K562 (cell line): ENCODE data around the gene RPTOR. TPM values are rescaled to one million over a fixed set of nuclear protein-coding genes. Genes with fewer than 3 reads are reported as not detected.

ENCODE experiments used
- DDX20 ChIP-seq: fragments of 450-650 bp; IDR thresholded peaks from 2 replicates; pipeline ENCODE4 v1.6.1; 2016; ENCODE audit warnings: missing genetic modification characterization, low read depth, mild to moderate bottlenecking, missing compliant biosample characterization, moderate library complexity
- GABPA ChIP-seq: fragments of 200-800 bp; sonication (Bioruptor generic); conservative IDR thresholded peaks from 2 replicates; pipeline ENCODE4 v1.6.1; 2016; ENCODE audit warnings: low read depth, missing genetic modification characterization, missing compliant biosample characterization
- HEY1 ChIP-seq: fragments of 250-450 bp; sonication (Bioruptor Pico); IDR thresholded peaks from 2 replicates; pipeline ENCODE4 v1.5.0; 2020; ENCODE audit warnings: mild to moderate bottlenecking, moderate library complexity, borderline replicate concordance
- KLF13 ChIP-seq: fragments of 450-650 bp; IDR thresholded peaks from 2 replicates; pipeline ENCODE4 v1.6.1; 2016; ENCODE audit warnings: missing genetic modification characterization, low read depth, mild to moderate bottlenecking, missing compliant biosample characterization, moderate library complexity, borderline replicate concordance
- LCOR ChIP-seq: sonication (generic); formaldehyde crosslinking; IDR thresholded peaks from 2 replicates; pipeline ENCODE4 v1.8.0; 2022; ENCODE audit warnings: mild to moderate bottlenecking, missing genetic modification reagents
- MAFK ChIP-seq: IDR thresholded peaks from 2 replicates; pipeline ENCODE4 v1.6.1; 2011; ENCODE audit warnings: low read length, improper control_type of control experiment
- MBD2 ChIP-seq: sonication (generic); IDR thresholded peaks from 2 replicates; pipeline ENCODE4 v1.6.1; 2016; ENCODE audit warnings: low read depth, borderline replicate concordance
- RBM25 ChIP-seq: fragments of 200-400 bp; formaldehyde crosslinking; IDR thresholded peaks from 2 replicates; pipeline ENCODE4 v1.6.1; 2018; ENCODE audit warnings: low read length, low read depth, moderate library complexity; ENCODE audit not compliant: severe bottlenecking
- RNF2 ChIP-seq: sonication (generic); IDR thresholded peaks from 2 replicates; pipeline ENCODE4 v1.6.1; 2016
- SRSF9 ChIP-seq: fragments of 200-400 bp; formaldehyde crosslinking; IDR thresholded peaks from 2 replicates; pipeline ENCODE4 v1.6.1; 2017; ENCODE audit warnings: low read depth, low read length, borderline replicate concordance
- TAF7 ChIP-seq: fragments of 450-650 bp; IDR thresholded peaks from 2 replicates; pipeline ENCODE4 v1.6.1; 2016; ENCODE audit warnings: missing genetic modification characterization, missing compliant biosample characterization
- XRCC5 ChIP-seq: fragments of 200-400 bp; formaldehyde crosslinking; IDR thresholded peaks from 2 replicates; pipeline ENCODE4 v1.6.1; 2017; ENCODE audit warnings: low read depth, mild to moderate bottlenecking, low read length
- ZC3H8 ChIP-seq: fragments of 450-650 bp; IDR thresholded peaks from 2 replicates; pipeline ENCODE4 v1.6.1; 2017
- ZNF3 ChIP-seq: fragments of 250-450 bp; sonication (Bioruptor Pico); IDR thresholded peaks from 2 replicates; pipeline ENCODE4 v1.5.0; 2021; ENCODE audit warnings: mild to moderate bottlenecking, moderate library complexity
- polyA plus RNA-seq, 8 experiments: library from polyadenylated mRNA; depleted of rRNA in 4 of 8; stranded (reverse) in 5 of 8; unstranded in 3 of 8; fragments of >200 nt; fragmentation: Nextera tagmentation in 2 of 8; fragmentation: Illumina TruSeq in 1 of 8; extraction: Ambion mirVana in 2 of 8; extraction: Trizol in 1 of 8; gene quantifications; 2 replicates each; pipeline versions ENCODE4 v1.2.1 to v1.2.3, GENCODE V29; 2011 to 2014; ENCODE audit warnings: inconsistent platforms in 1 of 8, missing spikeins in 1 of 8
- total RNA-seq, 7 experiments: library from RNA; depleted of rRNA in 6 of 7; stranded (reverse); fragments of >200 nt in 6 of 7; fragmentation: Illumina TruSeq in 2 of 7; extraction: Trizol in 2 of 7; gene quantifications; 2 replicates each; pipeline versions ENCODE4 v1.2.1 to v1.2.3, GENCODE V29; 2011 to 2021; ENCODE audit warnings: low replicate concordance in 1 of 7
- TF ChIP-seq, protein P1 (sequence below): conservative IDR thresholded peaks from 2 replicates; pipeline ENCODE4 v1.6.1; 2011; ENCODE audit warnings: low read depth, mild to moderate bottlenecking, low read length; ENCODE audit not compliant: control insufficient read depth
- TF ChIP-seq, protein P2 (sequence below): fragments of 250-450 bp; sonication (Bioruptor Pico); IDR thresholded peaks from 2 replicates; pipeline ENCODE4 v1.8.0; 2021; ENCODE audit warnings: moderate library complexity, mild to moderate bottlenecking, inconsistent platforms
- TF ChIP-seq, protein P3 (sequence below): fragments of 450-650 bp; IDR thresholded peaks from 2 replicates; pipeline ENCODE4 v1.6.1; 2017; ENCODE audit warnings: antibody characterized with exemption, mild to moderate bottlenecking
- TF ChIP-seq, protein P4 (sequence below): fragments of 450-650 bp; formaldehyde crosslinking; IDR thresholded peaks from 2 replicates; pipeline ENCODE4 v1.4.0; 2020; ENCODE audit warnings: mild to moderate bottlenecking, mixed read lengths

Gene RPTOR
- total and polyA plus RNA-seq, 9 of the 15 experiments (the other 6 are each of a cell fraction or from before 2014, with no cell fraction given), result 0.24 to 54.1 (median 10.2) TPM

DNA sequence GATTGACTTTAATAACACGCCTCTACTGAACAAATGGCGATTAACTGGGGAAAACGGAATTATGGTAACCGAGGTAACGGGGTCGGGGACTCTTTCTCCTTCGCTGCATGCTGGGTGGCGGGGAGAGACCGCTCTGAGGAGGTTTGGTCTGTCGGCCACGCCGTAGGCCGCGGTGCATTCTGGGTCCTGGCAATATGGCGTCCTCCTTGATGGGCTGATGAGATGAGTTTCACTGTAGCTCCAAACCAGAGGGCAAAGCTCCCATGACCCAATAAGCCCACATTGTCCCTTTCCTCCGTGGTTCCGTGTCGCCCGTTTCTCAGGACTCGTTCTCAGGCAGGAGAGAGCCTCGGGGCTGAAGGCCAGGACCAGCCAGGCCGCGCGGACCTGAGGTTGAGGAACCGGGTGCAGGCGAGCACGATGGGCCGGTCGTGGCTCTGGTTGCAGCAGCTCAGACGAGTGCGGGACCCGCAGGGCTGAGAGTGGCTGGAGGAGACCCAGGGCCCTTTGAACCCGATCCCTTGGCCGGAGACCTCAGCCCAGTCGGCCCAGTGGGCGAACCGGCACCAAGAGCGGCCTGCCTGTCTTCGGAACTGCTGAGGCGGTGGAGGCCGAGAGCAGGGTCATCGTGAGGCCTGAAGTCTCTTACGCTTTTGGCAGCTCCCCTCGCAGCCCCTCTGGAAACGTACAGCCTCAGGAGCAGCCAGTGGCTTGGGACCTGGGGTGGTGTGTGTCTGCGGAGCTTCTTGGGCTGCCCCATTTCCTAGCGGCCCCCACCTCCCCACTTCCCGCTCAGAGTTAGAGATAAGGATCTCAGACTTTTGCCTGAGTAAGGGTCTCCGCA lies at the start of gene RPTOR (continued):
- TF ChIP-seq, protein P1, sequence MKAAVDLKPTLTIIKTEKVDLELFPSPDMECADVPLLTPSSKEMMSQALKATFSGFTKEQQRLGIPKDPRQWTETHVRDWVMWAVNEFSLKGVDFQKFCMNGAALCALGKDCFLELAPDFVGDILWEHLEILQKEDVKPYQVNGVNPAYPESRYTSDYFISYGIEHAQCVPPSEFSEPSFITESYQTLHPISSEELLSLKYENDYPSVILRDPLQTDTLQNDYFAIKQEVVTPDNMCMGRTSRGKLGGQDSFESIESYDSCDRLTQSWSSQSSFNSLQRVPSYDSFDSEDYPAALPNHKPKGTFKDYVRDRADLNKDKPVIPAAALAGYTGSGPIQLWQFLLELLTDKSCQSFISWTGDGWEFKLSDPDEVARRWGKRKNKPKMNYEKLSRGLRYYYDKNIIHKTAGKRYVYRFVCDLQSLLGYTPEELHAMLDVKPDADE, result peak; percentile 52; the same call in 1 of the 2 replicates
- TF ChIP-seq, protein P2, sequence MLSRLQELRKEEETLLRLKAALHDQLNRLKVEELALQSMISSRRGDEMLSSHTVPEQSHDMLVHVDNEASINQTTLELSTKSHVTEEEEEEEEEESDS (CRISPR knock-in tag), result no peak
- TF ChIP-seq SRSF9 (no peak), MAFK (no peak), LCOR (CRISPR knock-in tag) (peak; percentile 64; the same call in 1 of the 2 replicates), XRCC5 (peak; percentile 57; the same call in 1 of the 2 replicates), RNF2 (peak; percentile 82), MBD2 (peak; percentile 85), TAF7 (tag) (peak; percentile 95), KLF13 (tag) (no peak), ZNF3 (CRISPR knock-in tag) (no peak), DDX20 (tag) (no peak), HEY1 (CRISPR knock-in tag) (no peak), RBM25 (no peak), GABPA (0 out of 2 replicates have a peak, but pooled peaks have one; percentile 10), ZC3H8 (no peak)
- TF ChIP-seq, protein P3, sequence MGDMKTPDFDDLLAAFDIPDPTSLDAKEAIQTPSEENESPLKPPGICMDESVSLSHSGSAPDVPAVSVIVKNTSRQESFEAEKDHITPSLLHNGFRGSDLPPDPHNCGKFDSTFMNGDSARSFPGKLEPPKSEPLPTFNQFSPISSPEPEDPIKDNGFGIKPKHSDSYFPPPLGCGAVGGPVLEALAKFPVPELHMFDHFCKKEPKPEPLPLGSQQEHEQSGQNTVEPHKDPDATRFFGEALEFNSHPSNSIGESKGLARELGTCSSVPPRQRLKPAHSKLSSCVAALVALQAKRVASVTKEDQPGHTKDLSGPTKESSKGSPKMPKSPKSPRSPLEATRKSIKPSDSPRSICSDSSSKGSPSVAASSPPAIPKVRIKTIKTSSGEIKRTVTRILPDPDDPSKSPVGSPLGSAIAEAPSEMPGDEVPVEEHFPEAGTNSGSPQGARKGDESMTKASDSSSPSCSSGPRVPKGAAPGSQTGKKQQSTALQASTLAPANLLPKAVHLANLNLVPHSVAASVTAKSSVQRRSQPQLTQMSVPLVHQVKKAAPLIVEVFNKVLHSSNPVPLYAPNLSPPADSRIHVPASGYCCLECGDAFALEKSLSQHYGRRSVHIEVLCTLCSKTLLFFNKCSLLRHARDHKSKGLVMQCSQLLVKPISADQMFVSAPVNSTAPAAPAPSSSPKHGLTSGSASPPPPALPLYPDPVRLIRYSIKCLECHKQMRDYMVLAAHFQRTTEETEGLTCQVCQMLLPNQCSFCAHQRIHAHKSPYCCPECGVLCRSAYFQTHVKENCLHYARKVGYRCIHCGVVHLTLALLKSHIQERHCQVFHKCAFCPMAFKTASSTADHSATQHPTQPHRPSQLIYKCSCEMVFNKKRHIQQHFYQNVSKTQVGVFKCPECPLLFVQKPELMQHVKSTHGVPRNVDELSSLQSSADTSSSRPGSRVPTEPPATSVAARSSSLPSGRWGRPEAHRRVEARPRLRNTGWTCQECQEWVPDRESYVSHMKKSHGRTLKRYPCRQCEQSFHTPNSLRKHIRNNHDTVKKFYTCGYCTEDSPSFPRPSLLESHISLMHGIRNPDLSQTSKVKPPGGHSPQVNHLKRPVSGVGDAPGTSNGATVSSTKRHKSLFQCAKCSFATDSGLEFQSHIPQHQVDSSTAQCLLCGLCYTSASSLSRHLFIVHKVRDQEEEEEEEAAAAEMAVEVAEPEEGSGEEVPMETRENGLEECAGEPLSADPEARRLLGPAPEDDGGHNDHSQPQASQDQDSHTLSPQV, result peak; percentile 77
- TF ChIP-seq, protein P4, sequence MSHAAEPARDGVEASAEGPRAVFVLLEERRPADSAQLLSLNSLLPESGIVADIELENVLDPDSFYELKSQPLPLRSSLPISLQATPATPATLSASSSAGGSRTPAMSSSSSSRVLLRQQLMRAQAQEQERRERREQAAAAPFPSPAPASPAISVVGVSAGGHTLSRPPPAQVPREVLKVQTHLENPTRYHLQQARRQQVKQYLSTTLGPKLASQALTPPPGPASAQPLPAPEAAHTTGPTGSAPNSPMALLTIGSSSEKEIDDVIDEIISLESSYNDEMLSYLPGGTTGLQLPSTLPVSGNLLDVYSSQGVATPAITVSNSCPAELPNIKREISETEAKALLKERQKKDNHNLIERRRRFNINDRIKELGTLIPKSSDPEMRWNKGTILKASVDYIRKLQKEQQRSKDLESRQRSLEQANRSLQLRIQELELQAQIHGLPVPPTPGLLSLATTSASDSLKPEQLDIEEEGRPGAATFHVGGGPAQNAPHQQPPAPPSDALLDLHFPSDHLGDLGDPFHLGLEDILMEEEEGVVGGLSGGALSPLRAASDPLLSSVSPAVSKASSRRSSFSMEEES, result no peak
